Upper lobe of left lung (tissue), 4 donors: ENCODE measurements around the gene QRFP.

ENCODE experiments used
- CTCF ChIP-seq, 6 experiments: fragments of 450-650 bp in 4 of 6; fragments of 200-600 bp in 2 of 6; sonication (generic) in 2 of 6; IDR thresholded peaks; one replicate each; pipeline ENCODE4 v1.5.1; 2016 to 2019; ENCODE audit warnings: antibody characterized with exemption in 6 of 6
- EP300 ChIP-seq, 4 donors: sonication (generic); formaldehyde crosslinking; IDR thresholded peaks; one replicate each; pipeline ENCODE4 v1.5.1; 2017; ENCODE audit warnings: antibody characterized with exemption in 4 of 4, control low read depth in 2 of 4
- POLR2A ChIP-seq, 4 donors: fragments of 450-650 bp; IDR thresholded peaks; one replicate each; pipeline ENCODE4 v1.5.1; 2016 to 2017; ENCODE audit warnings: antibody characterized with exemption in 4 of 4, mild to moderate bottlenecking in 2 of 4
- POLR2AphosphoS5 ChIP-seq, 2 donors: sonication (generic); formaldehyde crosslinking; IDR thresholded peaks; one replicate each; pipeline ENCODE4 v1.5.1; 2017; ENCODE audit warnings: antibody characterized with exemption in 2 of 2

DNA sequence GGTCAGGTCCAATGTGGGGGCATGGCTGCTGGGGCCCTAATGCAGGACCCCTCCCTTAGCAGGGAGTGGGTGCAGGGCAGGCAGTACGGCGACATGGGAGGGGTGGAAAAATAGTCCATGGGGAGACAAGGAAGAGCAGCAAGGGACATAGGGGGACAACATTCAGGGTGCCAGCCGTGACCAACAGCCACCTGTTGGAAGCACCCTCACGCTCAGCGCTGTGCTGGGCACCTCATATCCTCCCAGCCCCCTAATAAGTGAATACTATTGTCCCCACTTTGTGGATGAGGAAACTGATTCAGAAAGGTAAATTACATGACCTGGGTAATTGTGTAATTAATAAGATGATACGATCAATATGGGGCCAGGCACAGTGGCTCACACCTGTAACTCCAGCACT lies 45.5 kb upstream of the QRFP start:
- TF ChIP-seq EP300 (IDR thresholded peaks at IDR 0.05): no peak
- TF ChIP-seq POLR2A (IDR thresholded peaks at IDR 0.05): no peak
- TF ChIP-seq CTCF (IDR thresholded peaks at IDR 0.05): no peak
- TF ChIP-seq POLR2AphosphoS5 (IDR thresholded peaks at IDR 0.05): no peak
